ENCODE data around the gene JTB.

Gene JTB

GRCh38 chr1:153944005-153944826 is 33.3 kb downstream of the JTB start:
- TF ChIP-seq CREB1 (IDR thresholded peaks at IDR 0.05; ENCODE audit: low read depth): 0 out of 2 replicates have a peak, but pooled peaks have one; percentile 22
- TF ChIP-seq, protein P1, sequence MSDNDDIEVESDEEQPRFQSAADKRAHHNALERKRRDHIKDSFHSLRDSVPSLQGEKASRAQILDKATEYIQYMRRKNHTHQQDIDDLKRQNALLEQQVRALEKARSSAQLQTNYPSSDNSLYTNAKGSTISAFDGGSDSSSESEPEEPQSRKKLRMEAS (IDR thresholded peaks at IDR 0.05): no peak

DNA sequence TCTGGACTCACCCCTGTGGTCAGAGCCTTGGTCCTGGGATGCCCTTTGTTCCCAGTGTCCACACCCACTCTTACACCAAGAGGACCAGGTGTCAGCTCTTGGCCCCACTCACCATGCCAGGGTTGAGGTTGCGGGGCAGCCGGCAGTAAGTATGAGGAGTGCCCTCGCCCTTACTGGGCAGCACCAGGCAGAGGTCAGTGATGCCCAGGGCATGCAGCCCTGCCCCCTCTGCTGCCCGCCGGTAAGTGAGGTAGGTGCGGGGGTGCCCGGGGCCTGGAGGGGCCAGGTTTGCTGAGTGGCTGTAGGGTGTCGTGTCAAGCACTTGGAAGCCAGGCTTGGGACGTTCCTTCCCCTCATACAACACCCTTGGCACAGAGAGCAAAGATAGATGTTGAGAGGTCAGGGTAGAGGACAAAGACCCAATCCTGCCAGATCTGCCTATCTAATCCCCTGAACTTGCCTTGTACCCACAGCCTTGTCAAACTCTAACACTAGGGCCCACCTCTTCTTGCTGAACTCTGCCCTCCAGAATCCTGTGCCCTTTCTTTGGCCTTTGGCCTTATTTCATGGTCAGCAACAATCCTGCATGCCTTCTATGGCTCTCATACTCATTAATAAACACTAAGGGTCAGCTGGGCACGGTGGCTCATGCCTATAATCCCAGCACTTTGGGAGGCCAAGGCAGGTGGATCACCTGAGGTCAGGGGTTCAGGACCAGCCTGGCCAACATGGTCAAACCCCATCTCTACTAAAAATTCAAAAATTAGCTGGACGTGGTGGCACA is 34.5 kb downstream of the JTB start:
- TF ChIP-seq EGR1 (IDR thresholded peaks at IDR 0.05): no peak
- TF ChIP-seq FOXM1 (IDR thresholded peaks at IDR 0.05; ENCODE audit: borderline replicate concordance, low read depth): no peak
- no peak for TF ChIP-seq CREB1 (IDR thresholded peaks at IDR 0.05; ENCODE audit: low read depth)
- TF ChIP-seq, protein P1 (IDR thresholded peaks at IDR 0.05): no peak
- TF ChIP-seq CEBPB (IDR thresholded peaks at IDR 0.05): no peak
- no peak for TF ChIP-seq TAF1 (IDR thresholded peaks at IDR 0.05; ENCODE audit: low read depth)
- no peak for TF ChIP-seq TEAD4 (IDR thresholded peaks at IDR 0.05)
- TF ChIP-seq USF1 (IDR thresholded peaks at IDR 0.05): no peak

DNA sequence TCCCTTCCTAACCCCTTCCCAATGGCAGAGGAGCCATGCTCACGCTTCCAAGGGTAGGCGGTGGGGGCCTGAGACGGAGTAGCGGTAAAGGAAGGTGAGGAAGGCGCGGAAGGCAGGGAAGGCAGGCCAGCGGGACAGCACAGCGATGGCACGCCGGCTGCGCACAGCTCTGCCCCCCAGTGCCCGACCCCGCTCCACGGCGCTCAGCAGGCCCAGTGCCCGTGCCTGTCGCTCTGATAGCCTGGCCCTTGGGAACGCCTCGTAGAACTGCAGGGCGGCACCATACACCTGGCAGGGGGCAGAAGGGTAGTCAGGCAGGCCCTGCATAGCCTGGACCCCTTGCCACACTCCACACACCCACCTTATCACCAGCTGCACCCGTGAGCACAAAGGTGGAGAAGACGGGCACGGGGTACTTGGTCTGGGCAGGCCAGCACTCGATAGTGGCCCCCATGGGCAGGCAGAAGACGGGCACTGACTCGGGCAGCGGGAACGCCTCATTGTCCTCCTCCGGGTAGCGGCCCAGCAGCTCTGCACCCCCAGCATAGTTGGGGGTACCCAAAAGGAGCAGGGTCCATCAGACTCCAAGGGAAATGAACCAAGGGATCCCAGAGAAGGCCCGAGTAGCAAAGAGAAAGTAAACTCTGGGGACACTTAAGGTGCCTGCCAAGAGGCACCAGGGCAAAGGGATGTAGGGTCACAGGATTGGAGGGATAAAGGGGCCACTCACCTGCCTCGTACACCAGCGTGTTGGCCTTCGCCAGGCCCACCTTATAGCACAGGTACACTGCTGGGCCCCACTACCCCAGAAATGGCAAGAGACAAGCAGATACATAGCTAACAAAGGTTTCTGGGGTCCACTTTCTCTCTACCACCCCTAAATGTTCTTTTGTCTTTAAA is 35.4 kb downstream of the JTB start:
- TF ChIP-seq EP300 (IDR thresholded peaks at IDR 0.05; ENCODE audit: borderline replicate concordance): no peak
- TF ChIP-seq TCF12 (IDR thresholded peaks at IDR 0.05; ENCODE audit: low read depth): no peak
- no peak for TF ChIP-seq NFIC (IDR thresholded peaks at IDR 0.05)
- TF ChIP-seq EGR1 (IDR thresholded peaks at IDR 0.05): no peak
- no peak for TF ChIP-seq FOXM1 (IDR thresholded peaks at IDR 0.05; ENCODE audit: borderline replicate concordance, low read depth)

- TF ChIP-seq, protein P1 (IDR thresholded peaks at IDR 0.05): no peak
- no peak for TF ChIP-seq USF1 (IDR thresholded peaks at IDR 0.05)
- TF ChIP-seq EP300 (IDR thresholded peaks at IDR 0.05; ENCODE audit: borderline replicate concordance): no peak
- no peak for TF ChIP-seq TCF12 (IDR thresholded peaks at IDR 0.05; ENCODE audit: low read depth)
- TF ChIP-seq RAD21 (IDR thresholded peaks at IDR 0.05; ENCODE audit: low read depth): no peak
- no peak for TF ChIP-seq ZBTB7A (IDR thresholded peaks at IDR 0.05; ENCODE audit: low read depth)
- TF ChIP-seq TAF1 (IDR thresholded peaks at IDR 0.05; ENCODE audit: low read depth): no peak
- TF ChIP-seq YY1 (IDR thresholded peaks at IDR 0.05; ENCODE audit: low read depth): no peak
- TF ChIP-seq EGR1 (IDR thresholded peaks at IDR 0.05): no peak
- TF ChIP-seq FOXM1 (IDR thresholded peaks at IDR 0.05; ENCODE audit: borderline replicate concordance, low read depth): no peak
- TF ChIP-seq CEBPB (IDR thresholded peaks at IDR 0.05): no peak
- no peak for TF ChIP-seq CREB1 (IDR thresholded peaks at IDR 0.05; ENCODE audit: low read depth)
- TF ChIP-seq TEAD4 (IDR thresholded peaks at IDR 0.05): no peak
- TF ChIP-seq NFIC (IDR thresholded peaks at IDR 0.05): no peak
- TF ChIP-seq, protein P2, sequence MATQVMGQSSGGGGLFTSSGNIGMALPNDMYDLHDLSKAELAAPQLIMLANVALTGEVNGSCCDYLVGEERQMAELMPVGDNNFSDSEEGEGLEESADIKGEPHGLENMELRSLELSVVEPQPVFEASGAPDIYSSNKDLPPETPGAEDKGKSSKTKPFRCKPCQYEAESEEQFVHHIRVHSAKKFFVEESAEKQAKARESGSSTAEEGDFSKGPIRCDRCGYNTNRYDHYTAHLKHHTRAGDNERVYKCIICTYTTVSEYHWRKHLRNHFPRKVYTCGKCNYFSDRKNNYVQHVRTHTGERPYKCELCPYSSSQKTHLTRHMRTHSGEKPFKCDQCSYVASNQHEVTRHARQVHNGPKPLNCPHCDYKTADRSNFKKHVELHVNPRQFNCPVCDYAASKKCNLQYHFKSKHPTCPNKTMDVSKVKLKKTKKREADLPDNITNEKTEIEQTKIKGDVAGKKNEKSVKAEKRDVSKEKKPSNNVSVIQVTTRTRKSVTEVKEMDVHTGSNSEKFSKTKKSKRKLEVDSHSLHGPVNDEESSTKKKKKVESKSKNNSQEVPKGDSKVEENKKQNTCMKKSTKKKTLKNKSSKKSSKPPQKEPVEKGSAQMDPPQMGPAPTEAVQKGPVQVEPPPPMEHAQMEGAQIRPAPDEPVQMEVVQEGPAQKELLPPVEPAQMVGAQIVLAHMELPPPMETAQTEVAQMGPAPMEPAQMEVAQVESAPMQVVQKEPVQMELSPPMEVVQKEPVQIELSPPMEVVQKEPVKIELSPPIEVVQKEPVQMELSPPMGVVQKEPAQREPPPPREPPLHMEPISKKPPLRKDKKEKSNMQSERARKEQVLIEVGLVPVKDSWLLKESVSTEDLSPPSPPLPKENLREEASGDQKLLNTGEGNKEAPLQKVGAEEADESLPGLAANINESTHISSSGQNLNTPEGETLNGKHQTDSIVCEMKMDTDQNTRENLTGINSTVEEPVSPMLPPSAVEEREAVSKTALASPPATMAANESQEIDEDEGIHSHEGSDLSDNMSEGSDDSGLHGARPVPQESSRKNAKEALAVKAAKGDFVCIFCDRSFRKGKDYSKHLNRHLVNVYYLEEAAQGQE (IDR thresholded peaks at IDR 0.05; ENCODE audit: low read depth): no peak
Observed at GRCh38 chr1:153940756-153941155, 36.7 kb downstream of the JTB start.

- TF ChIP-seq EP300 (IDR thresholded peaks at IDR 0.05; ENCODE audit: borderline replicate concordance): no peak
Observed at GRCh38 chr1:153939476-153939875, 38.0 kb downstream of the JTB start.

GRCh38 chr1:153938996-153939395 is 38.5 kb downstream of the JTB start:
- TF ChIP-seq TCF12 (IDR thresholded peaks at IDR 0.05; ENCODE audit: low read depth) (no peak), NFIC (IDR thresholded peaks at IDR 0.05) (0 out of 2 replicates have a peak, but pooled peaks have one; percentile 7)

- no peak for TF ChIP-seq FOXM1 (IDR thresholded peaks at IDR 0.05; ENCODE audit: borderline replicate concordance, low read depth)
- no peak for TF ChIP-seq TAF1 (IDR thresholded peaks at IDR 0.05; ENCODE audit: low read depth)
- no peak for TF ChIP-seq RAD21 (IDR thresholded peaks at IDR 0.05; ENCODE audit: low read depth)
Observed at GRCh38 chr1:153937331-153937730, 40.1 kb downstream of the JTB start.
